HFFc6 (cell line): Measurements from ENCODE around the gene OSBP2. TPM values are rescaled to one million over a fixed set of nuclear protein-coding genes. Genes with fewer than 3 reads are reported as not detected.

Experiments
- DNase-seq: peaks from one replicate; pipeline ENCODE4 v3.0.0-alpha.2; 2018
- H3K27ac Mint-ChIP-seq: 2 replicates; pipeline ENCODE4 v1.8.0; 2020; ENCODE audit warnings: mild to moderate bottlenecking, mixed read lengths
- H3K27me3 Mint-ChIP-seq: 2 replicates; pipeline ENCODE4 v1.8.0; 2021; ENCODE audit warnings: mild to moderate bottlenecking, moderate library complexity, mixed read lengths; ENCODE audit not compliant: insufficient read depth
- H3K36me3 Mint-ChIP-seq: 2 replicates; pipeline ENCODE4 v1.8.0; 2021; ENCODE audit warnings: low read depth, mixed read lengths
- H3K4me1 Mint-ChIP-seq: 2 replicates; pipeline ENCODE4 v1.8.0; 2020; ENCODE audit warnings: low read depth, mixed read lengths
- H3K4me3 Mint-ChIP-seq: 2 replicates; pipeline ENCODE4 v1.8.0; 2020; ENCODE audit warnings: mild to moderate bottlenecking, moderate library complexity, mixed read lengths
- H3K9me3 Mint-ChIP-seq: 2 replicates; pipeline ENCODE4 v1.8.0; 2020; ENCODE audit warnings: mild to moderate bottlenecking, mixed read lengths
- total RNA-seq, 6 experiments: library from RNA; stranded (reverse); fragmentation: NEBNext Ultra II Directional; extraction: Animal tissue kit (Norgen Biotek cat#: 25700); gene quantifications; 2 replicates in 1 of 6; 3 replicates in 5 of 6; pipeline ENCODE4 v1.2.3, GENCODE V29; 2021
- TF ChIP-seq, protein P1 (sequence below): fragments of 200-600 bp; sonication (generic); IDR thresholded peaks from 2 replicates; pipeline ENCODE4 v1.5.0; 2021; ENCODE audit warnings: antibody characterized with exemption, mild to moderate bottlenecking

Gene OSBP2
- total RNA-seq, 6 experiments from 2014 or later: 0.09 to 0.37 (median 0.28) TPM; not detected in 1

GRCh38 chr22:30890686-30891442 lies 196.2 kb downstream of the OSBP2 start:
- DNase-seq: peak; percentile 21

DNA sequence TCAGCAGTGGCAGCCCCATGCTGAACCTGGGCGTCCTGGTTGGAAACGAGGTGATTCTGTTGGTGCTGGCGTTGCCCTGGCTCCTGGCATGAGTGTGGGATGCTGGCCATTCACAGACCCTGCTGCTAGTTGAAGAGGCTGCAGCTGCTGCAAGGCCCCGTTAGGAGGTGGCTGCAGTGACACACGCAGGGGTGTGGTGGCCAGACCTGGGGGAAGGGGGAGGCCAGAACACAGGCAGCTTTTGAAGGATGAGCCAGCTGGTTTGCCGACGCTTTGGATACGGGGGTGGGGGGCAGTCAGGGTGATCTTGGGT lies 196.7 kb downstream of the OSBP2 start:
- H3K36me3 Mint-ChIP-seq: no peaks in the 10 kb centered on the region
- no peaks in the 10 kb centered on the region for H3K9me3 Mint-ChIP-seq
- H3K27ac Mint-ChIP-seq: no peak overlapping the region
- no peak for DNase-seq
- H3K4me1 Mint-ChIP-seq: no peaks in the 10 kb centered on the region
- H3K27me3 Mint-ChIP-seq: peaks cover 2% of the 10 kb centered on the region
- H3K4me3 Mint-ChIP-seq: no peak overlapping the region
- TF ChIP-seq, protein P1, sequence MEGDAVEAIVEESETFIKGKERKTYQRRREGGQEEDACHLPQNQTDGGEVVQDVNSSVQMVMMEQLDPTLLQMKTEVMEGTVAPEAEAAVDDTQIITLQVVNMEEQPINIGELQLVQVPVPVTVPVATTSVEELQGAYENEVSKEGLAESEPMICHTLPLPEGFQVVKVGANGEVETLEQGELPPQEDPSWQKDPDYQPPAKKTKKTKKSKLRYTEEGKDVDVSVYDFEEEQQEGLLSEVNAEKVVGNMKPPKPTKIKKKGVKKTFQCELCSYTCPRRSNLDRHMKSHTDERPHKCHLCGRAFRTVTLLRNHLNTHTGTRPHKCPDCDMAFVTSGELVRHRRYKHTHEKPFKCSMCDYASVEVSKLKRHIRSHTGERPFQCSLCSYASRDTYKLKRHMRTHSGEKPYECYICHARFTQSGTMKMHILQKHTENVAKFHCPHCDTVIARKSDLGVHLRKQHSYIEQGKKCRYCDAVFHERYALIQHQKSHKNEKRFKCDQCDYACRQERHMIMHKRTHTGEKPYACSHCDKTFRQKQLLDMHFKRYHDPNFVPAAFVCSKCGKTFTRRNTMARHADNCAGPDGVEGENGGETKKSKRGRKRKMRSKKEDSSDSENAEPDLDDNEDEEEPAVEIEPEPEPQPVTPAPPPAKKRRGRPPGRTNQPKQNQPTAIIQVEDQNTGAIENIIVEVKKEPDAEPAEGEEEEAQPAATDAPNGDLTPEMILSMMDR: no peak

More at GRCh38 chr22:30890686-30891442, 196.2 kb downstream of the OSBP2 start:
- no peaks in the 10 kb centered on the region for H3K36me3 Mint-ChIP-seq
- peaks cover 3% of the 10 kb centered on the region for H3K27me3 Mint-ChIP-seq
- no peak overlapping the region for H3K4me3 Mint-ChIP-seq
- no peaks in the 10 kb centered on the region for H3K4me1 Mint-ChIP-seq
- H3K9me3 Mint-ChIP-seq: no peaks in the 10 kb centered on the region
- TF ChIP-seq, protein P1: peak; percentile 92
- no peak overlapping the region for H3K27ac Mint-ChIP-seq

GRCh38 chr22:30891781-30892180 lies 197.1 kb downstream of the OSBP2 start:
- no peak for DNase-seq
- no peaks in the 10 kb centered on the region for H3K9me3 Mint-ChIP-seq
- H3K4me1 Mint-ChIP-seq: no peaks in the 10 kb centered on the region
- no peak overlapping the region for H3K4me3 Mint-ChIP-seq
- no peak overlapping the region for H3K27ac Mint-ChIP-seq
- TF ChIP-seq, protein P1: no peak
- no peaks in the 10 kb centered on the region for H3K36me3 Mint-ChIP-seq
- H3K27me3 Mint-ChIP-seq: no peaks in the 10 kb centered on the region; the same call in 1 of the 2 replicates

- Mint-ChIP-seq H3K4me1 (no peaks in the 10 kb centered on the region), H3K36me3 (no peaks in the 10 kb centered on the region), H3K4me3 (no peak overlapping the region), H3K27me3 (no peaks in the 10 kb centered on the region; the same call in 1 of the 2 replicates), H3K27ac (no peak overlapping the region), H3K9me3 (no peaks in the 10 kb centered on the region)
- TF ChIP-seq, protein P1: no peak
- no peak for DNase-seq
Measured at GRCh38 chr22:30892286-30892685, 197.6 kb downstream of the OSBP2 start.

DNA sequence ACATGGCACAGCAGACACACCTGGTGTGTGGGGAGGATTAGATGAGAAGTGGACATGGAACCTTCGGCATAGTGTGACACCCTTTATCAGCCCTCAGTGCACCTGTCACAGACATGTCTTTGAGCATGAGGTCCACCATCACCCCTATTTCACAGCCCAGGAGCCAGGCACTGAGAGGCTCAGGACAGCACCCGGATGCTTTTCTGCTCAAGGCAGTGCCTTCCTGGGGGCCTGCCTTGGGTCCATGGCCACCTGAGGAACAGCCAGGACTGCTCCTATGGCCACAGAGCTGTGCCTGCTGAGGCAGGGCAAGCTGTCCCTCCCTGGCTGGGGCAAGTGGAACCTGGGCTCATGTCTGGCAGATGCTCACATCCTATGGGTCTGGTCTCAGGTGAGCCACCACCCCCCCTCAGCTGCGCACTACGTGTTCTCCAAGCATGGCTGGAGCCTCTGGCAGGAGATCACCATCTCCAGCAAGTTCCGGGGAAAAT lies 198.1 kb downstream of the OSBP2 start:
- Mint-ChIP-seq H3K9me3 (no peaks in the 10 kb centered on the region), H3K27me3 (no peaks in the 10 kb centered on the region), H3K4me3 (no peak overlapping the region), H3K36me3 (no peaks in the 10 kb centered on the region), H3K4me1 (no peaks in the 10 kb centered on the region), H3K27ac (no peak overlapping the region)
- TF ChIP-seq, protein P1: no peak
- DNase-seq: no peak
